Mucosa of descending colon (tissue), 3 donors: ENCODE measurements around the gene CHST5. TPM values are rescaled to one million over a fixed set of nuclear protein-coding genes. Genes with fewer than 3 reads are reported as not detected.
"Not testable (repeated sequence)": the region's sequence is repeated elsewhere in the genome, so short reads cannot be mapped to it uniquely, and the experiment has no call there.

ENCODE experiments used
- ATAC-seq: fragments of 200-7000 bp; cut with Tn5 transposase; one replicate; pipeline ENCODE4 v1.9.1; 2020; ENCODE audit warnings: mild to moderate bottlenecking, moderate library complexity
- DNase-seq, 3 donors: peaks; one replicate each; pipeline ENCODE4 v3.0.0-alpha.2; 2020
- H3K36me3 ChIP-seq: fragments of 200-600 bp; one replicate; pipeline ENCODE4 v1.8.0; 2021; ENCODE audit warnings: low read depth, mild to moderate bottlenecking
- H3K4me1 ChIP-seq: fragments of 200-600 bp; one replicate; pipeline ENCODE4 v1.8.0; 2021; ENCODE audit warnings: low read depth, mild to moderate bottlenecking
- H3K4me3 ChIP-seq: fragments of 200-600 bp; one replicate; pipeline ENCODE4 v1.8.0; 2021; ENCODE audit warnings: mild to moderate bottlenecking
- H3K9me3 ChIP-seq: fragments of 200-600 bp; one replicate; pipeline ENCODE4 v1.8.0; 2021; ENCODE audit warnings: mild to moderate bottlenecking
- CTCF ChIP-seq: fragments of 200-600 bp; IDR thresholded peaks from one replicate; pipeline ENCODE4 v1.8.0; 2022; ENCODE audit warnings: antibody characterized with exemption, mild to moderate bottlenecking
- intact Hi-C, 2 donors: fragments of 100-400 bp; cut with DNase I in 1 of 2; cut with micrococcal nuclease in 1 of 2; formaldehyde crosslinking; loops; one replicate each; pipeline versions ENCODE4 v1.11.0 to v1.11.1; 2022; cut with DNase I, micrococcal nuclease
- total RNA-seq, 3 donors: library from RNA; stranded (reverse); fragmentation: NEBNext Ultra II Directional in 2 of 3; extraction: Animal tissue kit (Norgen Biotek cat#: 25700) in 2 of 3; gene quantifications; one replicate each; pipeline versions ENCODE4 v1.2.1 to v1.2.4, GENCODE V29; 2021 to 2023
- donor health status: DM: no; HTN: no; CAD: no; lungs with moderate emphysema.
- donor health status: DM: no; HTN: no; CAD: no.
- donor health status: DM: no; HTN: yes; CAD: no.

CHST5 gene
- total RNA-seq, 3 donors from 2014 or later = 27.4 to 111 (median 105) TPM

GRCh38 chr16:75550211-75550662 is 14.3 kb upstream of the CHST5 start:
- DNase-seq (peak in 2 of 3 donors; percentile 51 to 85), ATAC-seq (peak; percentile 94)
- Histone ChIP-seq H3K4me3 (no peak overlapping the region), H3K9me3 (no peaks in the 10 kb centered on the region), H3K4me1 (peaks cover 7% of the 10 kb centered on the region), H3K36me3 (no peaks in the 10 kb centered on the region)
- intact Hi-C loops = no loop called here
- TF ChIP-seq CTCF = peak; percentile 24

- H3K4me3 ChIP-seq, H3K9me3 ChIP-seq, DNase-seq, H3K36me3 ChIP-seq, ATAC-seq, intact Hi-C loops, H3K4me1 ChIP-seq: not testable (repeated sequence)
These were observed 12.5 kb upstream of the CHST5 start for GRCh38 chr16:75548456-75548855.

GRCh38 chr16:75546293-75546692 is 10.4 kb upstream of the CHST5 start:
- no peak for DNase-seq
- H3K9me3 ChIP-seq = no peaks in the 10 kb centered on the region

GRCh38 chr16:75545879-75546278 is 10.0 kb upstream of the CHST5 start:
- H3K36me3 ChIP-seq, ATAC-seq, DNase-seq, H3K9me3 ChIP-seq, intact Hi-C loops, H3K4me3 ChIP-seq: not testable (repeated sequence)
- peaks cover 17% of the 10 kb centered on the region for H3K4me1 ChIP-seq

More at GRCh38 chr16:75546293-75546692, 10.4 kb upstream of the CHST5 start:
- no peaks in the 10 kb centered on the region for H3K36me3 ChIP-seq
- intact Hi-C loops = no loop called here
- ATAC-seq = no peak
- H3K4me3 ChIP-seq = no peak overlapping the region
- H3K4me1 ChIP-seq = peaks cover 17% of the 10 kb centered on the region
- no peak for TF ChIP-seq CTCF

GRCh38 chr16:75542462-75542861 is 6.6 kb upstream of the CHST5 start:
- intact Hi-C loops, H3K4me3 ChIP-seq, H3K9me3 ChIP-seq, DNase-seq, H3K36me3 ChIP-seq: not testable (repeated sequence)
- ATAC-seq = peak; percentile 67
- H3K4me1 ChIP-seq = peaks cover 24% of the 10 kb centered on the region

GRCh38 chr16:75541236-75541635 is 5.3 kb upstream of the CHST5 start:
- TF ChIP-seq CTCF = no peak
- Histone ChIP-seq H3K4me1 (peaks cover 26% of the 10 kb centered on the region), H3K36me3 (no peaks in the 10 kb centered on the region), H3K9me3 (no peaks in the 10 kb centered on the region), H3K4me3 (no peak overlapping the region)
- ATAC-seq (peak; percentile 87), DNase-seq (peak; percentile 70 to 79 (median 71))
- intact Hi-C loops = no loop called here

GRCh38 chr16:75538882-75539565 is 3.1 kb upstream of the CHST5 start:
- not testable (repeated sequence) for ATAC-seq, DNase-seq
- peaks cover 25% of the 10 kb centered on the region for H3K4me1 ChIP-seq

More at GRCh38 chr16:75538882-75539565, 3.1 kb upstream of the CHST5 start:
- H3K4me3 ChIP-seq, intact Hi-C loops, H3K36me3 ChIP-seq, H3K9me3 ChIP-seq: not testable (repeated sequence)
